ENCODE results near the gene TRAPPC14. TPM values are rescaled to one million over a fixed set of nuclear protein-coding genes. Genes with fewer than 3 reads are reported as not detected.

TRAPPC14 gene
- total and polyA plus RNA-seq, 3 donors from 2014 or later, result 57.5 to 78.7 (median 71.8) TPM

DNA sequence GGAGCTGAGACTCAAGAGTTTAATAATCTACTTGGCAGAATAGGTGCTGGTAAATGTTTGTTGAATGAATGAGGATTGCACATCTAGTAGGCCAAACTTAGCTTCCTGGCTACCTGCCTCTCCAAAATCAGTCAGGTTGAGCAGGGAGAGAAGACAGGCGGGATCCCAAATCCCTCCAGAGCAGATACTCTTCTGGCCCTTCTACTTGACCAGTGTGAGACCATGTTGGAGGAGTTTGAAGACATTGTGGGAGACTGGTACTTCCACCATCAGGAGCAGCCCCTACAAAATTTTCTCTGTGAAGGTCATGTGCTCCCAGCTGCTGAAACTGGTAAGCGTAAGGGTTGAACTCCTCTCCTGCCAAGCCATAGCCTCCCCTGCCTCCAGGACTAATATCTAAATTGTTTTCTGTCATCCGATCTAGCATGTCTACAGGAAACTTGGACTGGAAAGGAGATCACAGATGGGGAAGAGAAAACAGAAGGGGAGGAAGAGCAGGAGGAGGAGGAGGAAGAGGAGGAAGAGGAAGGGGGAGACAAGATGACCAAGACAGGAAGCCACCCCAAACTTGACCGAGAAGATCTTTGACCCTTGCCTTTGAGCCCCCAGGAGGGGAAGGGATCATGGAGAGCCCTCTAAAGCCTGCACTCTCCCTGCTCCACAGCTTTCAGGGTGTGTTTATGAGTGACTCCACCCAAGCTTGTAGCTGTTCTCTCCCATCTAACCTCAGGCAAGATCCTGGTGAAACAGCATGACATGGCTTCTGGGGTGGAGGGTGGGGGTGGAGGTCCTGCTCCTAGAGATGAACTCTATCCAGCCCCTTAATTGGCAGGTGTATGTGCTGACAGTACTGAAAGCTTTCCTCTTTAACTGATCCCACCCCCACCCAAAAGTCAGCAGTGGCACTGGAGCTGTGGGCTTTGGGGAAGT lies 34.0 kb downstream of the TRAPPC14 start:
- no peak for DNase-seq
- Histone ChIP-seq H3K4me1 (peaks cover 17% of the 10 kb centered on the region), H3K27ac (no peak overlapping the region), H3K4me3 (no peak overlapping the region), H3K9me3 (no peaks in the 10 kb centered on the region), H3K27me3 (no peaks in the 10 kb centered on the region), H3K36me3 (ENCODE audit: low read depth, missing control alignments) (no peaks in the 10 kb centered on the region)
- WGBS, 2 donors, result 67 to 83% methylated on average over 4 of the region's 4 CpGs
- intact Hi-C loops (cut with DNase I; ENCODE audit: low total_unique reads), result loop anchor here (5.0 kb wide), 1 partner anchor 37 kb away; the partner anchor contains the start of gene COPS6
- no peak for TF ChIP-seq POLR2A (IDR thresholded peaks at IDR 0.05)
- TF ChIP-seq, protein P1, sequence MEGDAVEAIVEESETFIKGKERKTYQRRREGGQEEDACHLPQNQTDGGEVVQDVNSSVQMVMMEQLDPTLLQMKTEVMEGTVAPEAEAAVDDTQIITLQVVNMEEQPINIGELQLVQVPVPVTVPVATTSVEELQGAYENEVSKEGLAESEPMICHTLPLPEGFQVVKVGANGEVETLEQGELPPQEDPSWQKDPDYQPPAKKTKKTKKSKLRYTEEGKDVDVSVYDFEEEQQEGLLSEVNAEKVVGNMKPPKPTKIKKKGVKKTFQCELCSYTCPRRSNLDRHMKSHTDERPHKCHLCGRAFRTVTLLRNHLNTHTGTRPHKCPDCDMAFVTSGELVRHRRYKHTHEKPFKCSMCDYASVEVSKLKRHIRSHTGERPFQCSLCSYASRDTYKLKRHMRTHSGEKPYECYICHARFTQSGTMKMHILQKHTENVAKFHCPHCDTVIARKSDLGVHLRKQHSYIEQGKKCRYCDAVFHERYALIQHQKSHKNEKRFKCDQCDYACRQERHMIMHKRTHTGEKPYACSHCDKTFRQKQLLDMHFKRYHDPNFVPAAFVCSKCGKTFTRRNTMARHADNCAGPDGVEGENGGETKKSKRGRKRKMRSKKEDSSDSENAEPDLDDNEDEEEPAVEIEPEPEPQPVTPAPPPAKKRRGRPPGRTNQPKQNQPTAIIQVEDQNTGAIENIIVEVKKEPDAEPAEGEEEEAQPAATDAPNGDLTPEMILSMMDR (IDR thresholded peaks at IDR 0.05), result no peak

DNA sequence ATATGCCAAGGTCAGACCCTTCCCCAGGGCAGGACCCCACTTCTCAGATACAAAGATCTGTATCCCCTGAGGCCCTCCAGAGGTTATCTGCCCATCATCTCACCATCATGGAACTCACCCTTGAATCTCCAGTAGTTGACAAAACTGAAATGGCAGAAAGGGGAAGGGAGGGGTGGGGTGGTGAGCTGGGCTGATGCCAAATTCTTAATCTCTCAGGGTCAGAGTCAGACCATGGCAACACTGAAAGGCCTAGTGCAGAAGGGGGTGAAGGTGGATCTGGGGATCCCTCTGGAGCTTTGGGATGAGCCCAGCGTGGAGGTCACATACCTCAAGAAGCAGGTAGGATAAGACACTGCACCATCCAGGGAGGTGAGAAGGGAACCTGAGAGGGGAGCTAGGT lies 36.0 kb downstream of the TRAPPC14 start:
- intact Hi-C loops (cut with DNase I; ENCODE audit: low total_unique reads), result no loop called here
- no peaks in the 10 kb centered on the region for H3K9me3 ChIP-seq
- no peak for DNase-seq
- peaks cover 15% of the 10 kb centered on the region for H3K4me1 ChIP-seq
- WGBS, 2 donors, result 69 to 100% methylated on average over 1 of the region's 1 CpG
- no peaks in the 10 kb centered on the region for H3K27me3 ChIP-seq
- no peaks in the 10 kb centered on the region for H3K36me3 ChIP-seq (ENCODE audit: low read depth, missing control alignments)
- H3K27ac ChIP-seq, result no peak overlapping the region
- H3K4me3 ChIP-seq, result no peak overlapping the region
- TF ChIP-seq, protein P1 (IDR thresholded peaks at IDR 0.05), result no peak
- no peak for TF ChIP-seq POLR2A (IDR thresholded peaks at IDR 0.05)

DNA sequence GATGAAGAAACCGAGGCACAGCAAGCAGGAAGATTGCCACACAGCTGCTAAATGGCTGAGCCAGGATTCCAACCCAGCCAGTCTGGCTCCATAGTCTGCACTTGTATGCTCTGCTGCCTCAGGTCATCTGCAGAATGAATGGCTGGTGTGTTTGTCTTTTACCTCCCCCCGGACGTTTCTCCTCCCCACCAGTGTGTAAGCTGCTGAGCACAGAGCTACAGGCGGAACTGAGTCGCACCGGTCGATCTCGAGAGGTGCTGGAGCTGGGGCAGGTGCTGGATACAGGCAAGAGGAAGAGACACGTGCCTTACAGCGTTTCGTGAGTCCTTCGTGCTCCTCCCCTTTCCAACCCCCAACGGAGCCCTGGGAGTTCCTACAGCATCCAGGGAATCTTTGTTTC lies 36.5 kb downstream of the TRAPPC14 start:
- Histone ChIP-seq H3K27me3 (no peaks in the 10 kb centered on the region), H3K9me3 (no peaks in the 10 kb centered on the region), H3K4me3 (no peak overlapping the region), H3K4me1 (peaks cover 15% of the 10 kb centered on the region), H3K27ac (no peak overlapping the region), H3K36me3 (ENCODE audit: low read depth, missing control alignments) (no peaks in the 10 kb centered on the region)
- intact Hi-C loops (cut with DNase I; ENCODE audit: low total_unique reads), result no loop called here
- no peak for DNase-seq
- TF ChIP-seq, protein P1 (IDR thresholded peaks at IDR 0.05), result no peak
- TF ChIP-seq POLR2A (IDR thresholded peaks at IDR 0.05), result no peak
- 65 to 66% methylated on average over 13 of the region's 13 CpGs for WGBS, 2 donors

DNA sequence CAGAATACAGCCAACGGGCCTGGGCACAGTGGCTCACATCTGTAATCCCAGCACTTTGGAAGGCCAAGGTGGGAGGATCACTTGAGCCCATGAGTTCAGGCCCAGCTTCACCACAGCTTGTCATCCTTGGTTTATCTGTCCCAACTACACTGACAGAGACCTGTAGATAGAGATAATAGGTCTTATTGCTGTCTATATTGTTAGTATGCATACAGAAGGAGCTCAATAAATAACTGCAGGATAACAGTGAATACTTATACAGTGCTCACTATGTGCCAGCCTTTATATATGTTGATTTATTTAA lies 37.8 kb downstream of the TRAPPC14 start:
- H3K27ac ChIP-seq, result peak overlapping the region in 1 of 2 donors; percentile 93
- intact Hi-C loops (cut with DNase I; ENCODE audit: low total_unique reads), result no loop called here
- WGBS, 2 donors, result 5 to 21% methylated on average over 1 of the region's 1 CpG
- peaks cover 15% of the 10 kb centered on the region for H3K4me1 ChIP-seq
- H3K27me3 ChIP-seq, result no peaks in the 10 kb centered on the region
- no peak for DNase-seq
- no peak for TF ChIP-seq POLR2A (IDR thresholded peaks at IDR 0.05)
- TF ChIP-seq, protein P1 (IDR thresholded peaks at IDR 0.05), result no peak
- H3K36me3 ChIP-seq (ENCODE audit: low read depth, missing control alignments), result no peaks in the 10 kb centered on the region
- no peaks in the 10 kb centered on the region for H3K9me3 ChIP-seq
- no peak overlapping the region for H3K4me3 ChIP-seq
